Stromal cell of bone marrow (primary cell): Measurements from ENCODE around the gene TFB1M.

ENCODE experiments used
- DNase-seq: peaks from one replicate; pipeline ENCODE4 v3.0.0-alpha.2; 2012; ENCODE audit warnings: low read depth

Gene TFB1M

GRCh38 chr6:155297669-155298068, 16.6 kb downstream of the TFB1M start:
- DNase-seq = no peak

GRCh38 chr6:155292711-155293110, 21.6 kb downstream of the TFB1M start:
- DNase-seq = no peak

GRCh38 chr6:155291291-155291690, 23.0 kb downstream of the TFB1M start:
- DNase-seq = no peak

DNA sequence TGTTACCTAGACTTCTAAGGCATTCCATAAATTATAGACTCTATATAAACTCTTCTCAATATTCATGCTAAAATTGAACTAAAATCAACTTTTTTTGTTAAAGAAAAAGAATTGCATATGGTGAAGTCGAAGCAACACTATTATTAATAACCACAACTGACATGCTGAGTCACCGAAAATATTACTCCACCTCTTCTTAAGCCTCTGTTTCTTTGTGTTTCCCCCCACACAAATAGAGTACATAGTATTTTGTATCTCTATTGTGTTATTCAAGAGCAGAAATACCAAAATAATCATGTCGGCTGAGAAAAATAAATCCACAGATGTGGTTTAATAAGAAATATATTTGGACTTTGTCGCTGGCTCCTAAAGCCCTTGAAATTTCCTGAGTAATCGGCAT, 23.8 kb downstream of the TFB1M start:
- DNase-seq = no peak

GRCh38 chr6:155287762-155288161, 26.5 kb downstream of the TFB1M start:
- no peak for DNase-seq

DNA sequence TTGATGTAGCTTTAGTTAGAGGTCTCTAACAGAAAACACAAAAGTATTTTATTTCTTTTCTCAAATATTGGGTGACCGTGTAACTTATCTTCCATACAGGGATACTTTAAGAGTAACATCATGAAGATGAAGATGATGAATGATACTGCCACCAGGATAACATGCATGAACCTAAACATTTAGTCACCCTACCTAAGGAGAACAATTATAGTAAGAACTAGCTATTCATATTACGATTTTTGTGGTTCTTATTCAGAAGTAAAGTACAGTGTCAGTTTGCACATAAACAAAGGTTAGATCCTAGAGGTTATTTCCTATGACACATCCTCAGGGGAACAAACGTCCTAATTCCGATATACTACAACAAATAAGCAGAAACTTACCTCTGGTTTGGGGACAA, 29.5 kb downstream of the TFB1M start:
- no peak for DNase-seq

GRCh38 chr6:155278319-155279049, 35.8 kb downstream of the TFB1M start:
- DNase-seq = no peak

GRCh38 chr6:155276638-155277037, 37.6 kb downstream of the TFB1M start:
- no peak for DNase-seq

DNA sequence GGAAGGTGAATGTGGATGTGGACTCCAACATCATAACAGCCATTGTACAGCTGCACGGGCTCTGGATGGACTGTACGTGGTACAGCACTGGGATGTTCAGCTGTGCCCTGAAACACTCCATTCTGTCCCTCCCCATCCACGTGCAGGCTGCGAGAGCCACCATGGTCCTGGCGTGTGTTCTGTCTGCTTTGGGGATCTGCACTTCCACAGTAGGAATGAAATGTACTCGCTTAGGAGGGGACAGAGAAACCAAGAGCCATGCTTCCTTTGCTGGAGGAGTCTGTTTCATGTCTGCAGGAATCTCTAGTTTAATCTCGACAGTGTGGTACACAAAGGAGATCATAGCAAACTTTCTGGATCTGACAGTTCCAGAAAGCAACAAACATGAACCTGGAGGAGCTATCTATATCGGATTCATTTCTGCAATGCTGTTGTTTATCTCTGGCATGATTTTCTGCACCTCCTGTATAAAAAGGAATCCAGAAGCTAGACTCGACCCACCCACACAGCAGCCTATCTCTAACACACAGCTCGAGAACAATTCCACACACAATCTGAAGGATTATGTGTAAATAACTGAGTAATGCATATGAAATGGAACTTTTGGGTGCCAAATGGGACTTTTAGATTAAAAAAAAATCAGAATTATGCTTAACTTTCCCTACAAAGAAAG, 38.3 kb downstream of the TFB1M start:
- no peak for DNase-seq

- peak; percentile 53 for DNase-seq
Measured at GRCh38 chr6:155274533-155274932, 39.8 kb downstream of the TFB1M start.

GRCh38 chr6:155274106-155274505, 40.2 kb downstream of the TFB1M start:
- DNase-seq = no peak

DNA sequence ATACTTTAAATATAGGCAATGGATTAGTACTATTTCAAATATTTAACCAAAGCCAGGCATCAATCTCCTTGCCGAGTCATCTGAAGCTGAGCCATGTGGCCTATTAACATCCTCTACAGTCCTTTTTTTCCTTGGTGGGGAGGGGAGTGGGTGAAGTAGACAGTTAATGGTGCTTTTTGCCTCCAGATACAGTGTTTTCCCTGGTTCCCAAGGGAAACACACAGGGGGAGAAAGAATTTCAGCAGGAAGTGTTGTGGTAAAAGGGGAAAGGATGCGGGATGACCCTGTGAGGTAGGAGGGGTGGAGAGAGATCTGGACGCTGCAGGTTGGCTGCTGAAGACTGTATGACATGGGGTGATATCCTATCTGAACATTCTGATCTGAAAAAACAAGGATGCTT, 40.9 kb downstream of the TFB1M start:
- DNase-seq = peak; percentile 63

DNA sequence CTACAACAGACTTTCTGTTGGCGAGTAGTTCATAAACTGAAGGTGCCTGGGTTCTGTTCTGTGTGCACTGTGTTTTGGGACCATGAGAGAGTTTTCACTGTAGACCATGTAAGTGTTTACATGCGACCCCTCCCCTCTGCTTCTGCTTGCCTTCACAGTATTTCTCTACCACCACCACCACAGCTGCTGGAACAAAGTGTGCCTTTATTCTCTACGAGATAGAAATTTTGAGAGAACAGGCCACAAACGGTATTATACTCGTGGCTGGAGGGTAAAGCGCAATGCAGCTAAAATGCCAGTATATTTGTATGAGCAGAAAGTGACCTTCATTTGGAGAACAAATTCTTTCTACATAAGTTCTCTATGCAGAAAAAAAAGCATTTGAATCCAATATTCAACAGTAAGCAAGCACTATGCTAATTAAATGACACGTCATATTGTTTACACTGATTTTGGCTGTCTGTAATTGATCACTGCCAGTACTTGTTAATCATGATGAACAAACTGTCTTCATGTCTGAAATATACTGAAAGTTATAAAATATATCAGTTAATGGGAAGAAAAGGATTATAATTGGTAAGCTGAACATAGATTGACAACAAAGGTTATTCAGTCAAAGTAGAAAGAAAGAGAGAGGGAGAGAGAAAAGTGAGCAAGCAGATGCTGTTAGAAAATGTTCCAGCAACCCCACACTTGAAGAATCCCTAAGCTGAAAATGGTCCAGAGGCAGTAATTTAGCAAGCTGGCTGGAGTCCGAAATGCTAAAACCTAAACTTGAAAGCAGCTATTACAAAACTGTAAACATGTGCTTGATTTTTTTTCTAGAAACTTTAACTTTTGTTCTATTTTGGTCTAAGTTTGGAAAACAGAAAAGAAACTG, 41.7 kb downstream of the TFB1M start:
- peak; percentile 18 for DNase-seq

- no peak for DNase-seq
Measured at GRCh38 chr6:155271145-155271544, 43.1 kb downstream of the TFB1M start.

DNA sequence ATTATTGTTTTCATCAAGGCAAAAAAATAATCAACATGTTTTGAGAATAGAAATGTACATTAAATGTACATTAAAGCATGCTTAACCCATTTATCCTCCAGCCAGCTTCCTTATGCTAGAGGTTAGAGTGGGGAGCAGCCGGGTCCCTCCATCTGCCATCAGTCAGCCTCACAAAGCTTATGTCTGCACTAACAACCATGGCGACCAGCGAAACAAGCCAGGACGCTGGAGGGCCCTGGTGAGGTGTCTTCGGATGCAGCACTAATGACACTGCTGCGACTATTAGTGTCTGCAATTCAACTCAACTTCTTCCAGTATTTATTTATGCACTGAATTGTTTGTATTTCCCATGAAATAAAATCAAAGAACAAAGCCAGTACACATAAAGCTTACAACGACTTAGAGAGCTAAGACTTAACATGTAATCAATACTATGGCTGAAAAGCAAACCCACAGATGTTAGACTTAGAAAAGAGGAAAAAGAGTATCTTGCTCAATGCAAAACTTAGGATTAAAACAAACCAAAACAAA, 43.7 kb downstream of the TFB1M start:
- no peak for DNase-seq

DNA sequence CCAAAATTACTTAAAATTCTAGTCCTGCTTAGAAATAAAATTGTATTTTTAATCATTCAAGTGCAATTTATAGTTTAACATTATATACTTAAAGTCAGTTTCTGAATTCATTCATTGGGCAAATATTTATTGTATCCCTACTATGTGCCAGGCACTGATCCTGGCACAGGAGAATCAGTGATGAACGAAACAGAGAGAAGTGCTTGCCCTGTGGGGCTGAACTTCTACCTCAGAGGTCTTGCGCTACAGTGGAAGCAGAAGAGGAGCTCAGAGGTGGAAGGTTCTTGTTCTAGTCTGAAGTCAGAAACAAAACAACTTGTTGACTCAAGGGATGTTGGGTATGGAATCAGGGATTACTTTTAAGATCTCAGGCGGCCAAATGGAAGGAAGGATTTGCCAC, 44.5 kb downstream of the TFB1M start:
- no peak for DNase-seq

GRCh38 chr6:155268088-155268867, 46.0 kb downstream of the TFB1M start:
- peak; percentile 32 for DNase-seq

DNA sequence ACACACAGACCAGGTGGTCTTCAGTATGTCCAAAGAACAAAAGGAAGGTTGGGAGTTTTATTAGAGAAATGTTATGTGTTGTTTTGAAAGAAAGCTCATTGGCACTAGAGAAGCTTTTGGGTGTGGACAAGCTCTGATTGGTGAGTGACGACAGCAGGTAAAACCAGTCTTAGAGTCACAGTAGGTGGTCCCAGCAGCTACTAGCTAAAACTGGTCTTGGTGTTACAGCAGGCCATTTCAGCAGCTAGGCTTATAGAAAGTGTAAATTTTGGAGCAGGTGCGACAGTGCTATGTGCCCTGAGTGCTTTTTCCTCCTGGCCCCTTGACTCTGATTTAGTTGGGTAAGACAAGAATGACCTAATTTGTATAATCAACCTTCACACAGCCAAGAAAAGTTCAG, 46.9 kb downstream of the TFB1M start:
- no peak for DNase-seq

DNA sequence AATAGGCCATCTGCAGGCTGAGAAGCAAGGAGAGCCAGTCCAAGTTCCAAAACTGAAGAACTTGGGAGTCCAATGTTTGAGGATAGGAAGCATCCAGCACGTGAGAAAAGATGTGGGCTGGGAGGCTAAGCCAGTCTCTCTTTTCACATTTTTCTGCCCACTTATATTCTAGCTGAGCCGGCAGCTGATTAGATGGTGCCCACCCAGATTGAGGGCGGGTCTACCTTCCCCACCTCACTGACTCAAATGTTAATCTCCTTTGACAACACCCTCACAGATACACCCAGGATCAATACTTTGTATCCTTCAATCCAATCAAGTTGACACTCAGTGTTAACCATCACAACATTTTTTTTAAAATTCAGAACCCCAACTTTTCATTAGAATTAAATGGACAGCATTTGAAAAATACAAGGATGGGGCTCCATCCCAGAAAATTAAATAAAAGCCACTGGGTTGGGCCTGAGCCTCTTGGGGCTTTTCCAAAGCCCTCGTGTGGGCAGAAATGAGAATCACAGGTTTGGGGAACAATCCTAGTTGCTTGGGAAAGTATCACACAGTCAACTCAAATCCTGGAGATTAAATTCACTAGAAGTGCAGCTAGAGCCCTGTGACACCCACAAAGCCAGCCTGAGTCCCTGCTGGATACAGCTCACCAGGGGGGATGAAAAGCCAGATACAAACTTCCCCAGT, 48.3 kb downstream of the TFB1M start:
- DNase-seq = no peak

DNA sequence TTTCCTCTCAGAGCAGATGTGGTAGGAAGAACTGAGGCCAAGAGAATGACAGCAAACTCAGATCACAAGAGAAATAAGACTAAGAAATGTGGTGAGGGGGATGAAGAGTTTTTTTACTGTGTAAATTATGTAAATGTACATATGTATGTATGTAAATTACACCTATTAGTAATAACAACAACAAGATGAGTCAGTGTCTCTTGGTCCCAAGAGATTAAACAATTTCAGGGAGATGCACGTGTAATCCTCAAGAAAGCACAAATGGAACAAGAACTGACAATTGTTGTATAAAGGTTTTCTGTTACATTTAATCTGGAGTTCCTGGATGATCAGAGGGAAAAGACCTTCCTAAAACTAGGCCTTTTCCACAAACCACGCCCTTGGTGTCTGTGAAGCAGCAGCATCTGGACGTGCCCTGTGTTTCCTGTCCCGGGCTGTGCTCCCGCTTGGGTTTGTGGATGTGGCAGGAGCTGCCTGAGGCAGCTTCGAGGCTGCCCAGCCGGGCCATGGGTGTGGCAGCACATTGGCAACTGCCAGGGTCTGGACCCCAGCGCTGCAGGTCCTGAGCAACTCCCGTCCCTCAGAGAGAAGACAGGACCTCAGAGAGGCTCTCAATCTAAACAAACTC, 49.5 kb downstream of the TFB1M start:
- no peak for DNase-seq
